GM21825 (cell line): ENCODE measurements around the gene TIGD1.
"Not testable (repeated sequence)": the region's sequence is repeated elsewhere in the genome, so short reads cannot be mapped to it uniquely, and the experiment has no call there.

Source experiments
- ATAC-seq: cut with Tn5 transposase; IDR thresholded peaks from one replicate; pipeline ENCODE4 v1.9.1; 2021; ENCODE audit warnings: mild to moderate bottlenecking, moderate library complexity; ENCODE audit not compliant: unreplicated experiment

The TIGD1 gene

DNA sequence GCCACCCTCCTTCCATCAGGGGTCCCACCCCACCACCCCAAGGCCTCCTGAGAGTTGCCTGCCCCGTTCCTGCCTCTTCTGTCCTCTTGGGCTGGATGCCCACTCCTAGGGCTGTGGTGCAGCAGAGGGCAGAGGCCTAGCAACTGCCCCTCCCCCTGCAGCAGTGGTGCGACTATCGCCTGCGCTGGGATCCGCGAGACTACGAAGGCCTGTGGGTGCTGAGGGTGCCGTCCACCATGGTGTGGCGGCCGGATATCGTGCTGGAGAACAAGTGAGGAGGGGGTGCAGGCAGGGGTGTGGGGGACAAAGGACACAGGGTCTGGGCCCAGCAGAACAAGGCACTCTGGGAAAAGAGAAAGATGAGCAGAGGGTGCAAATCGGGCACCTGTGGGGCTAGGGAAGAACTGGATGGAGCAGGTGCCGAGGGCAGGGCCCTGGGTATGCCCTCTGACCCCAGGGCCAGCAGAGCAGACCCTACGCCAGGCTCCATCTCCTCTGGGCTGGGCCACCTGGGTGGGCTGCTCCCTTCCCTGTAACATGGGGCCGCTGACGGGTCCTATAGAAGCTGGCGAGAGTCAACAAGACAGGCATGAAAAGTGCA is 9.8 kb downstream of the TIGD1 start:
- ATAC-seq: no peak

DNA sequence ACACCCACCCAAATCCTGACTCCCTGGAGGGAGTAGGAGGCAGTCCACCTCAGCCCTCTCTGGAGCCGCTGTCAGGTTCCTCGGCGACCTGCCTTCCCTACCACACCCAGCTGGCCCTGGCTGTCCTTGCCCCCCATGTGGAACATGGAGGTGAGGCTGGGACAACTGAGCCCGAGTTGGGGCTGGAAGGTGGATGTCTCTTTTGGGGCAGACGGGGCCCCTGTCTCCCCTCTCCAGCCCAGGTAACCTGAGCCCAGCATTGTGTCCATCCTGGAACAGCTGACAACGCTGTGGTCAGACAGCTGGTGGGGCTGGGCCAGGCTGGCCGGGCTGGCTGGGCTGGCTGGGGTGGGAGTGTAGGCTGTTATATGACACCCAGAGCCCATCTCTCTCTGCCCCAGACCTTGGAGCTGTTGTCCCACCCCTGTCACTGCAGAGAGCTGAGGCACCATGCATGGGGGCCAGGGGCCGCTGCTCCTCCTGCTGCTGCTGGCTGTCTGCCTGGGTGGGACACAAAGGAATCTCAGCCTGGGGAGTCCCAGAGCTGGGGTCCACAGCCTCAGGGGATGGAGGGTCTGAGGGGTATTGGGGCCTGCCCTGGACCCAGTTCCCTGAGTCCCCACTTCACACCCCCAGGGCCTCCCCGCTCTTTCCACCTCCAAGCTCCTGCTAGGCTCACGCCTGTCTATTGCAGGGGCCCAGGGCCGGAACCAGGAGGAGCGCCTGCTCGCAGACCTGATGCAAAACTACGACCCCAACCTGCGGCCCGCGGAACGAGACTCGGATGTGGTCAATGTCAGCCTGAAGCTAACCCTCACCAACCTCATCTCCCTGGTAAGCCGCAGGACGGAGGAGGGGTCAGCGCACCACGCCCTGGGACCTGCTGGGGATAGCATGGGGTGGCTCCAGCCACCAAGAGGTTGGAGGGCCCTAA is 10.8 kb downstream of the TIGD1 start, which contains the start of gene CHRNG:
Gene CHRNG, plus strand, starts transcription at position 395 of the 934 bp plus-strand sequence. Its CDS starts 56 bp downstream, at position 451.
- ATAC-seq: no peak

DNA sequence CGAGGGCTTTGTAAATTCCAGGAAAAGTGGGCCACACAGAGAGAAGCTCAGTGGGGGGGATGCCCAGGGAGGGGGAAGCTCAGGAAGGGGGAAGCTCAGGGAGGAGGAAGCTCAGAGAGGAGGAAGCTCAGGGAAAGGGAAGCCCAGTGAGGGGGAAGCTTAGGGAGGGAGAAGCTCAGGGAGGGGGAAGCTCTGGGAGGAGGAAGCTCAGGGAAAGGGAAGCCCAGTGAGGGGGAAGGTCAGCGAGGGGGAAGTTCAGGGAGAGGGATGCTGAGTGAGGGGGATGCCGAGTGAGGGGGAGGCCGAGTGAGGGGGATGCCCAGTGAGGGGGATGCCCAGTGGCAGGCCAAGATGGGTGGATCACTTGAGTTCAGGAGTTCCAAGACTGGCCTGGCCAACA is 11.7 kb downstream of the TIGD1 start:
- ATAC-seq: no peak

DNA sequence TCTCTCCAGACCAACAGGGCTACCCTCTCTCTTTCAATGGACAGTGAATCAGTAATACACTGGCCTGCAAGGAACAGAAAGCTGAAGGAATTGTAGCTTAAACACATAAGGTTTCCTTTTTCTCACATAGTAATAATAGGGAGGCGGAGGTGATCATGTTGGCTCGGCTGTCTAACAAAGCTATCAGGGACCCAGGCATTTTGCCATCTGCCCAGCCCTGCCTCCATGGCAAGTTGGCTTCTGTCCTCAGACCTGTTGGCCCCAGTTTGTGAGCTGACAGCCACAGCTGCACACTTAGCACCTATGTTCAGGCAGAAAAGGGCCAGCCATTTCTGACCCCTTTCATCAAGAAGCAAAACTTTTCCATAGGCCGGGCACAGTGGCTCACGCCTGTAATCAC is 12.9 kb downstream of the TIGD1 start:
- ATAC-seq: no peak

DNA sequence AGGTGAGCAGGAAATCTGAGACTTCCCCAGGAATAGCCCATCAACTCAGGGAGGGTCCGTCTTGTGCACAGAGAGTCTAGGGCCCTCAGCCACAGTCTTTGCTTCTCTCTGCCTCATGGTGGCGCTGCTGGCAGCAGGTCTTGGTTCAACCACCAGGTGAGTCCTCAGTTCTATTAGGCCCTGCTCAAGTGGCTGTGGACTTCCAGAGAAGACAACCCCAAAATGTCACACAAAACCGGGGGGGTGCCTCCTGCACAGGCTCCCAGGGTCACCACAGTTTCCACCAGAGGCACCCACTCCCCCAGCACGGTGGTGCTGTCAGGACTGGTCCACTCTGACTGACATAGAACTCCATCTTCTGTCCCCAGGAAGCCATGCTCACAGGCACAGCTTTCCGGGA is 13.3 kb downstream of the TIGD1 start:
- no peak for ATAC-seq

DNA sequence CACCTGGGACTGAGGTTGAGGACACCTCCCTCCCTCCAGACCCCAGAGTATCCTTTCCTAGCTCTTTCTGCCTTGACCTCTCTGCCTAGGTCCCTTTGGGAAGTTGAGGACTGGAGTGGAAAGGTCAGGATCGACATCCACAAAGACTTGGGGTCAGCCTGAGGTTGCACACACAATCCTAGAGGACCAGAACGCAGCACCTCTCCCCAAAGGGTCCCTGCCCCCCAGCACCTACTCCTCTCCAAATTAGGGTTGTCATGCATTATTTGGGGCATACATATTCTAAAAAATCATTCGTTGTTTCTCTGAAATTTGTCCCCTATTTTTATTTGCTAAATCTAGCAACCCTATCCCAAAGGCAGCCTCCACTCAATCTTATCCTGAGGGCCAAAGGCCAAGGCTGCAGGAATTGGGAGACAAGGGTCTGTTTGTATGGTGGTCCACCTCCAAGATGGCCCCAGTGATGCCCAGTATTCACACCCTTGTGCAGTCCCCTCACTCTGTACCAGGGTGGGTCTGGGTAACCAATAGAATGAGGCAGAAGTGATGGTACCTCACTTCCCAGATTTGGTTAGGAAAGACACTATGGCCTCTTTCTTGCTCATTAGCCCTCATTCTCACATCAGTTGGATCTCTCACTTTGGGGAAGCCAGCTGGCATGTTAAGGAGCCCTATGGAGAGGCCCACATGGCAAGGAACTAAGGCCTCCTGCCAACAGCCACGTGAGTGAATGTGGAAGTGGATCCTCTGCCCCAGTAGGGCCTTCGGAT is 14.4 kb downstream of the TIGD1 start:
- no peak for ATAC-seq

DNA sequence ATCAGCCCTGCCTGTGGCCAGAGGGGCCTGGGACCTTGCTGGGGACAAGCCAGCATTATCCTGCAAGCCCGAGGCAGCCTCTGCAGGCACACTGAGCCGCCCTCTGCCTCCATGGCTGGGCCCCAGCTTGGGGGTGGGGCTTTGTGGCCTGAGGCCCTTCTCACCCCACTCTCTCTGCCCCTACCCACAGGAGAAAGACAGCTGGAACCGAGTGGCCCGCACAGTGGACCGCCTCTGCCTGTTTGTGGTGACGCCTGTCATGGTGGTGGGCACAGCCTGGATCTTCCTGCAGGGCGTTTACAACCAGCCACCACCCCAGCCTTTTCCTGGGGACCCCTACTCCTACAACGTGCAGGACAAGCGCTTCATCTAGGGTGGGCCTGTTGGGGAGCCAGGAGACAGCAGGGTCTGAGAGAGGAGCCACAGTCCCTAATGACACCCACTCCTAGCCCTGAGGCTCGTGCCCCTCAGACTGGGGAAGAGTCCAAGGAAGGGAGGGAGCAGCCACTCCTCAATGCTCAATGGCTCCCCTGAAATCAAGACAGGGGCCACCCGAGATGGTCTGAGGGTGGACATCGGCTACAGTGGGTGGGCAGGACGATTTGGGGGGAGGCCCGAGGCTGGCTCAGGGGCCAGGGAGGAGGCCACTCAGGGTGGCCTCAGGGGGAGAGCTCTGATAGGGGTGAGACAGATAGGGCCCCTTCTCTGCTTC is 15.3 kb downstream of the TIGD1 start:
- ATAC-seq: no peak

DNA sequence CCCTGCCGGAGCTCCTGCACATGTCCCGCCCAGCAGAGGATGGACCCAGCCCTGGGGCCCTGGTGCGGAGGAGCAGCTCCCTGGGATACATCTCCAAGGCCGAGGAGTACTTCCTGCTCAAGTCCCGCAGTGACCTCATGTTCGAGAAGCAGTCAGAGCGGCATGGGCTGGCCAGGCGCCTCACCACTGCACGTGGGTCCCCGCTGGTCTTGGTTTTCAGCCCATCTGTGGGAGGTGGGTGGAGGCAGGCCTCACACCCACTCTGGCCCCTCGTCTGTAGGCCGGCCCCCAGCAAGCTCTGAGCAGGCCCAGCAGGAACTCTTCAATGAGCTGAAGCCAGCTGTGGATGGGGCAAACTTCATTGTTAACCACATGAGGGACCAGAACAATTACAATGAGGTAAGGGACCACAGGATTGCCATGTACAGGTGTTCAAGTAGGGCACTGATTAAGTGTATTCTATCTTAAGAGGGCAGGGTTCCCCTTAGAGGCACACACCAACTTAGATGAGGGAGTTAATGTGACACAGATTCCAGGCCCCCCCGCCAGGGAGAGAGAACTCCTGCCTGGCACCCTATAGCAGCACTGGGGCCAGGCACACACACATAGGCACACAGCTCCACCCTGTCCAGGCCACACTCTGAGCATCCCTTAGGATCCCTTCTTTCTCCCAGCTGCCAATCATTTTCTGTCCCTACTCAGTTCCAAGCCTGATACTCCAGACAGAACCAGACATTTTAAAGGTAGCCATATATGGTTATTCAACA is 16.2 kb downstream of the TIGD1 start:
- ATAC-seq: no peak

DNA sequence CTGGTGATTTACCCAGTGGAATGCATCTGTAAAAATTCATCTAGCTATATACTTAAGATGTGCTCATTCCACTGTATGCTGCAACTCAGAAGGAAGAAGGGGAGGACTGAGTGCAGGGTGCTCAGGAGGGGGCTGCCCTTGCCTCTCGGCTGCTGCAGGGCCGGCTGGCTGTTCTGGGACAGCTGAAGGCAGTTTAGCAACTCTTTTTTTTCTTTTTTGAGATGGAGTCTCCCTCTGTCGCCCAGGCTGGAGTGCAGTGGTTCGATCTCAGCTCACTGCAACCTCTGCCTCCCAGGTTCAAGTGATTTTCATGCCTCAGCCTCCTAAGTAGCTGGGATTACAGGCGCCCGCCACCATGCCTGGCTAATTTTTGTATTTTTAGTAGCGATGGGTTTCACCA is 17.5 kb downstream of the TIGD1 start:
- not testable (repeated sequence) for ATAC-seq

DNA sequence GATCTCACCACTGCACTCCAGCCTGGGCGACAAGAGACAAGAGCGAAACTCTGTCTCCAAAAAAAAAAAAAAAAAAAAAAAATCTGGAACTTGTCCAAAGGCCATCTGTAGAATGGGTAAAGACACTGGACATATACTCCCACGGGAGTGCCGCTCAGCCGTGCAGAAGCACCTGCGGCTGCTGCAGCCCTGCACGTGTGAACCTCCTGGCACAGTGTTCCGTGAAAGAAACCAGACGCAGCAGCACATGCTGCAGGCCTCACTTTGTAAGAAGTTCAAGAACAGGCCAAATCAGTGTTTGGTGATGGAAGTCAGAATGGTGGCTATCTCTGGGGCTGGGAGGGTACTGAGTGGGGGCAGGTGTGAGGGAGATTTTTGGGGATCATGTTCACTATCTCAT is 17.9 kb downstream of the TIGD1 start:
- ATAC-seq: no peak

DNA sequence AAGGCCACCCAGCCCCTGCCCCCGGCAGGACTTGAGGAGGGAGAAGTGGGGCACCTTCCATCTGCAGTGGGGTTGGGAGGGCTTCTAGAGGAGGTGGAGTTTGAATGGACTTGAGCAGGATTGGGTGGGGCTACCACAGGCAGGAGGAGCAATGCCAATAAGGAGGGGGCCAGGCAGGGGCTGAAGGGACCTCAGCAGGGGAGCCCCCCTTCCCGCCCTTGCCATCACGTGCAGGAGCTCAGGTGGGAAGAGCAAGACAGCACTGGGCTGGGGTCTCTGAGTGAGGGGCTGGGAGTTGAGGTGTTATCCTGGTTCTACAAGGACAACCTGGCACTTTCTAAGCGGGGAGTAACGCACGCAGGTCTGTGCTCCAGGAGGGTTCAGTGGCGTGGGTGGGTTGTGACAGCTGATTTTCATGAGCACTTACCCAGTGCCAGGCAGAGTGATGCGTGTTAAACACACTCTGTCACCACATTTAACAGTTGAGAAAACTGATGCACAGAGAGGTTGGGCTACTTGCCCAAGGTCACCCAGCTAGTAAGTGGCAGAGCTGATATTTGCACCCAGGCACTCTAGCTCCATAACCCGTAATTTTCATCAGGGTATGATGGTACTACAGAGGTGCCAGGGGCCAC is 19.6 kb downstream of the TIGD1 start:
- ATAC-seq: no peak

DNA sequence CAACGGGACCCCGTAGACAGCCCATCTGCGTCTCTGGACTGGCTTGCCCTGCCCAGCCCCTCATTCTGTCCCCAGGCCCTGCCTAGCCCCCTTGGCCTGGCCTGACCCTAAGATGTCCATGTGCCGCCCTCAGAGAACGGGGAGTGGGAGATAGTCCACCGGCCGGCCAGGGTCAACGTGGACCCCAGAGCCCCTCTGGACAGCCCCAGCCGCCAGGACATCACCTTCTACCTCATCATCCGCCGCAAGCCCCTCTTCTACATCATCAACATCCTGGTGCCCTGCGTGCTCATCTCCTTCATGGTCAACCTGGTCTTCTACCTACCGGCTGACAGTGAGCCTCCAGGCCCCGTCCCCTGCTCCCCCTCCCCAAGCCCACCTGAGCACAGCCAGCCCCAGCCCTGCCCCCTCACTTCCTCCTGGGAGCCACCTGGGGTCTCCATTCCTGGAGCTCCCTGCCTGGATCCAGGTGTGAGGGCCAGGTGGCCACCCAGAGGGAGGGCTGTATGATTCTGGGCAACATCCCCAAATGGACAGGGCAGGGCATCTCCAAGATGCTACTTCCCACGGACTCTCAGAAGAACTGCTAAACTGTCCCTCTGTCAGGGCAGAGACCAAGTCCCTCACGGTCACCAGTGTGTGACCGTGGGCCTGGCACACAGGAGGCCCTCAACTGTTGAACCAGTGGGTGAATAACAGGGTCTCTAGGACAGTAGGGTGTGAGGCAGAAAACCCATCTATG is 20.4 kb downstream of the TIGD1 start:
- ATAC-seq: no peak

DNA sequence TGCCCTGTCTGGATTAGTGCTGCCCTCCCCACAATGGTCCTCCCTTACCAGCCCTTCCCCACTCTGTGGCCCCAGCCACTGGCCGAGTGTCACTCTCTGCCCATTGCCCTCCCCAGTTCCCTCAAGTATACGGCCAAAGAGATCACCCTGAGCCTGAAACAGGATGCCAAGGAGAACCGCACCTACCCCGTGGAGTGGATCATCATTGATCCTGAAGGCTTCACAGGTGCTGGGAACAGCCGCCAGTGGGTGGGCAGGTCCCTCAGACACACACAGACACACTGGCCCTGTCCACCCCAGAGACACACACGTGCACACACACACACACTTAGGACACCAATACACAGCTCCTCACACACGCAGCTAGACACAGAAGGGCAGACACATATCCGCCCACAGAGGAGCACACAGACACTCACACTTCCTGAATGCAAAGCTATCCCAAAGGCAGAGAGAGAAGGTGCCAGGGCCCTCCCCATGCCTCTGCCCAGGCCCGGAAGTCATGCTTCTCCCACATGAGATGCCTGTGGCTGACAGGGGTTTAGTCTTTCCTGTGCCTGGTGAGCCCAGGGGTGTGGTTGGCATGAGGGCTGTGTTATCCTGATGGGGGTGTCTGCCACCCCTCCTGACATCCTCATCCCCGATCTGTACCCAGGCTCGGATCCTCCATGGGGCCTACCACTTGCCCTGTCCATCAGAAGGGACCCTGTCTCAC is 21.5 kb downstream of the TIGD1 start:
- ATAC-seq: no peak

DNA sequence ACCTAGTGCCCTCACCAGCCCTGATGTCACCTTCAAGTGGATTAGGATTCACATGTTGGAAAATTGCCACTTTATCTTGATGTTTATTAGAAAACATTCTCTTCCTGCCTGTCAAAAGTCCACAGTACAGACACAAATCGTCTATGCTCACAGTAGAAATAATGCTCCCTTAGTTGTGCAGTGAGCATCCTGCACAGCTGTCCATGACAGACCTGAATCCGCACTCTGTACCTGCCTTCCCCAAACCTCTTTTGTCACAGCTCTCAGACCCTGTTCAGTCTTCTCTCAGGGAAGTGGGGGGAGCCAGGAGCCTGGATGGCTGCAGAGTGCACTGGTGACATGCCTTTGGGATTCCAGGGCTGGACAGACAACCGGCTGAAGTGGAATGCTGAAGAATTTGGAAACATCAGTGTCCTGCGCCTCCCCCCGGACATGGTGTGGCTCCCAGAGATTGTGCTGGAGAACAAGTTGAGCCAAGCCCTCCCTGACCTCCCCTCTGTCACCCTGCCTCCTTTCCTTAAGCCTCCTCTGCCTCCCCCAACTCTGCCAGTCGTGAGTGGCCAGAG is 22.4 kb downstream of the TIGD1 start:
- no peak for ATAC-seq

DNA sequence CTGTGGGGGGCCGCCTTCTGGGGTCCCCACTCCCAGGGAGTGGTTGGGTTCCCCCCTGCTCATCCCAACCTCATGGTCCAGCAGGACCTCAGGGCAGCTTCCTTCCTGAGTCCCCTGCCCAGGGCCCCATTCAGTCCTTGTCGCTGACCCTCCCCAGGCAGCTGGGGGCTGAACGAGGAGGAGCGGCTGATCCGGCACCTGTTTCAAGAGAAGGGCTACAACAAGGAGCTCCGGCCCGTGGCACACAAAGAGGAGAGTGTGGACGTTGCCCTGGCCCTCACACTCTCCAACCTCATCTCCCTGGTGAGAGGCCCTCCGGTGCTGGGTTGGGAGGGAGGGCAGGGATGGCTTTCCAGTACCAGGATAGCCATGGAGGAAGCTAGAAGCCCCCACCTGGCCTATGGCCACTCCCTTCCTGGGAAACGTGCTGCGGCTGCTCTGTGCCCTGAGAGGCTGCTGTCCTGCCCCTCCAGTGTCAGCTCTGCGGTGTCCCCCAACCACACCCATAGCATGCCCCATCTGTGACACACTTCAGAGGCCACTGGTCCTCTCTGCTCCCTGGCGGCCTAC is 23.9 kb downstream of the TIGD1 start:
- no peak for ATAC-seq

DNA sequence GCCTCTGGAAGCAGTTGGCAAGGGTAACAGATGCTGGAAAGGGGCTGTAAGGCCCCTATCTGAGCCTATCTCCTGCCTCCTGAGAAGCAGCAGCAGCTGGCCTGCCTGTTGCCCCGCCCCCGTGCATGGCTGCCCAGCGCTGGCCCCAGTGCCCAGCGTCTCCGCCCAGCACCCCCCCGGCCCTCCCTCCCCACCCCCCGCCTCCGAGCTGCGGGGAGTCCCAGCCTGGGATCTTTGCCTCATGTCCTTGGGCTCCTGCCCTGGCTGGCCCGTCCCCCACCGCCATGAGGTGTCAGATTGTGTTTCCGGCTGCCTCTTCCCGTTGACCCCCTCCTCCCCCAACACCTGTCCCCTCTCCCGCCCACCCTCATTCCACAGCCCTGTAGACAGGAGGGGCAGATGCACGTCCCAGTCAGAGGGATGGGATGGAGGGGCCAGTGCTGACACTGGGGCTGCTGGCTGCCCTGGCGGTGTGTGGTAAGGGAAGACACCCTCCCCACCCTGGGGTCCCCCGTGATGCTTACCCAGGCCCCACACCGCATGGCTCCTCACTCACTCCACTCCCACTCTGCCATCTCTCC is 24.5 kb downstream of the TIGD1 start, which contains the start of gene CHRND:
Gene CHRND, plus strand, starts transcription at position 370 of the 581 bp plus-strand sequence. Its CDS starts 56 bp downstream, at position 426.
- no peak for ATAC-seq

DNA sequence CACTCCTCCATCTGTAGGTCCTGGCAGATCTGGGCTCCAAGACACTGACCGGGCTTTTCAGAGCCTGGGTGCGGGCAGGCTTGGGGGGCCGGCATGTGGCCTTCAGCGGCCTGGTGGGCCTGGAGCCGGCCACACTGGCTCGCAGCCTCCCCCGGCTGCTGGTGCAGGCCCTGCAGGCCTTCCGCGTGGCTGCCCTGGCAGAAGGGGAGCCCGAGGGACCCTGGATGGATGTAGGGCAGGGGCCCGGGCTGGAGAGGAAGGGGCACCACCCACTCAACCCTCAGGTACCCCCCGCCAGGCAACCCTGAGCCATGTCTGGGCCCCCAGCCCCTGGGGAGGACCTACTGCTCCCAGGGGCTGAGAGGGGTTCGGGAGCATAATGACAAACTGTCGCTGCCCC is 25.2 kb downstream of the TIGD1 start:
- ATAC-seq: no peak
